GM18526 (cell line): Measurements from ENCODE around the gene TMOD1.

Experiments
- POLR2A ChIP-seq: IDR thresholded peaks from 3 replicates; pipeline ENCODE4 v1.6.1; 2011; ENCODE audit not compliant: insufficient read length; ENCODE audit errors: extremely low read depth

Gene TMOD1

DNA sequence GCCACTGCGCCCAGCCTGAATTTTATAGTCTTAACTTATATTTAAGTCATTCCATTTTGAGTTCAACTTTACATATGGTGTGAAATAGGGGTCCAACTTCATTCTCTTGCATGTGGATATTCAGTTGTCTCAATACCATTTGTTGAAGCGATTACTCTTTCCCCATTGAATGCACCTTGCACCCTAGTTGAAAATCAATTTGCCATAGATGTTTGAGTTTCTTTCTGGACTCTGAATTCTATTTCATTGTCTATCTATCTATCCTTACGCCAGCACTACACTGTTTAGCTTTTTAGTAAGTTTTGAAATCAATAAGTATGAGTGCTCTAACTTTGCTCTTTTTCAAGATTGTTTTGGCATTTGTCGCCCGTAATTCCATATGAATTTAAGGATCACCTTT is 49.8 kb downstream of the TMOD1 start:
- TF ChIP-seq POLR2A: no peak

DNA sequence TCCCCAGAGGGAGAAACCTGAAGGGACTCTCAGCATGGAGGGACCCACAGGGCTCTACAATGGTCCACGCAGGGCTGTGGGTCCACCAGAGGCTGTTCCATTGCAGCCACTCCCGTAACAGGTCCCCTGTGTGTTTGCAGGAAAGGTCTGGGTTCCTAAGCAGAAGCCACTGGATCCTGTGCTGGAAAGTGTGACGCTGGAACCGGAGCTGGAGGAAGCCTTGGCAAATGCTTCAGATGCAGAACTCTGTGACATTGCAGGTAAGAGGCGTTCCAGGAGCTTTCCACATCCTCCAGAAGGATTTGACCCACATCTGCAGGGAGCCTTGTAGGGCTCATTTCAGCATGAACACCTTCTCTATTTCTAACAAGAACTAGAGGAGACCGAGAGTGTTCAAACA is 51.7 kb downstream of the TMOD1 start:
- TF ChIP-seq POLR2A: no peak

DNA sequence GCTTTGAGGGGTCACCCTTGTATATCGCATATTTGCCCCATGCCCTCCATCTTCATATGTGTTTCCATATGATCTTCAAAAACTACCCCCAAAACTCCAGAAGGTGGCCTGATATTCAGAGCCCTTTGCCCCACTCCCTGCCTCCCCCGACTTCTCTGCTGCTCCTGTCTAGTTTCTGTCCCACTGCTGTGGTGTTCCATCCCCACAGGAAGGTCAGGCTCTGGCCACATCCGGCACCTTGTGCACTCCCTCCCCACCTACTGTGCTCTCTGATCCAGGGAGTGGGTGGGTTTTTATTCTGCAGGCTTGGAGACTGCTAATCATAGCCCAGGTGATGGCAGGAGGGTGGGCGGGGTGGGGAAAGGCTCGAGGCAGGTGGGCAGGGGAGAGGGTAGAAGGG is 52.4 kb downstream of the TMOD1 start:
- TF ChIP-seq POLR2A: no peak

DNA sequence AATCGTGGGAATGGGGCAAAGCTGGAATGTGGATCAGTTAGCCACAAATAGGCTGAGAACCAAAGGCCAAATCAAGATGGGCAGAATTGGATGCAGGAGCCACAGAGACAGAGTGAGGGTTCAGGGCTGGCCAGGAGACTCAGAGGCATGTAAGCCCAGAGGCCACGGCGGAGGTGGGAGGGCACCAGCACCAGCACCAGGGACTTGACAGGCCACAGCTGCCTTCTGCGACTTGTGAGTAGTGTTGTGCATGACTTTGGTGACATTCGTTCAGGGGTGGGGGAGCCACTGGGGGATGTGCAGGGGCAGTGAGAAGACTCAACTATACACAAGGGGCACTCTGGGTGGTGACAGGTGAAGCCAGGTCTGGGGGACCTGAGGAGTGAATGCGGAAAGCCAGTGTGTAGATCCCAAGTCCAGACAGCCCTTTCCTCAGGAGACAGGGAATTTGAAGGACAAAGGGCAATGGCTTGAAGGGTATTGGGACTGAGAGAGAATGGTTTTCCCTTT is 53.2 kb downstream of the TMOD1 start:
- no peak for TF ChIP-seq POLR2A

DNA sequence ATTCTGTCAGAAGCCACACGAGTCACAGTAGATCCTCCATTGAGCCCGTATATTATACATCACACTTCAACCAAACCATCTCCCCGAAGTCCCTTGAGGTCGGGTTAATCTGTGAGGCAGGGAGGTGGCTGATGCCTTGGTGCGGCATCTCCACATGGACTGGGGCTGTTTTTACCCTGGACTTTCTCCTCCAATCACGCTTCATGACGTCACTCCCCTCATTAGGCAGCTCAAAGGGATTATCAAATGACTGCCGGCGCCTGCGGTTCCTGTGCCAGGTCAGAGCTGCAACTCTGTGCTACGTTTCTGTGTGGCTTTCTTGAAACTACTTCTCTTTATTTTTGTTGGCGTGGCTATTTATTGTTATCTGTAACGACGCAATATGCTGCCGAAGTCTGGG is 53.7 kb downstream of the TMOD1 start:
- no peak for TF ChIP-seq POLR2A

DNA sequence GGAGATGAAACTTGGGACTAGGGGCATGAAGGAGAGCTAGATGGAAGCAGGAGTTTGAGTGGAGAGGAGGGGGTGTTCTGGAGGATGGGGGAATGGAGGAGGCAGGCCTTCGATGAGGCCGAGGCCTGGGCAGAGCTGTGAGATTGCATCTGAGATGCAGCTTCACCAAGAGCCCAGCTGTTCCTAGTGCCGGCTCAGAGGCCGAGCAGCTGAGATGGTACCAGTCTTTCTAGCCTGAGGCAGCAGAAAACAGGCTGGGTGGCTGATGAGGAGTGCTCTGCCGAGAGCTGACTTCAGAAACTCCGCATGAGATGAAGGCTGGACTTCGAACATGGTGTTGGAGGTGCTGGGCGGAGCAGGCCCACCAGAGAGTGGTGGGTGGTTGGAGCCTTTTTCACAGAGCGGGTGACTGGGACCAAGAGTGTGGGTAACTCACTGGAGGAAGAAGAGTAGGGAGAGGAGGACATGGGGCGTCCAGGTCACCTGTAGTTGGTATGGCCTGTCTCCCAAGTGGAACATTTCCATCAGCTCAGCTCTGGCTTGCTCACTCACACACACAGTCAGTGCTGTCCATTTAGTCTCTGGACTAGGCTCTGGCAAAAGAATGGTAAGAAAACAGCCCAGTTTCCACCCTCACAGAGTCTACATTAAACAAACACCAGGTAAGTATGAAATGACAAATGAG is 54.7 kb downstream of the TMOD1 start:
- TF ChIP-seq POLR2A: no peak

DNA sequence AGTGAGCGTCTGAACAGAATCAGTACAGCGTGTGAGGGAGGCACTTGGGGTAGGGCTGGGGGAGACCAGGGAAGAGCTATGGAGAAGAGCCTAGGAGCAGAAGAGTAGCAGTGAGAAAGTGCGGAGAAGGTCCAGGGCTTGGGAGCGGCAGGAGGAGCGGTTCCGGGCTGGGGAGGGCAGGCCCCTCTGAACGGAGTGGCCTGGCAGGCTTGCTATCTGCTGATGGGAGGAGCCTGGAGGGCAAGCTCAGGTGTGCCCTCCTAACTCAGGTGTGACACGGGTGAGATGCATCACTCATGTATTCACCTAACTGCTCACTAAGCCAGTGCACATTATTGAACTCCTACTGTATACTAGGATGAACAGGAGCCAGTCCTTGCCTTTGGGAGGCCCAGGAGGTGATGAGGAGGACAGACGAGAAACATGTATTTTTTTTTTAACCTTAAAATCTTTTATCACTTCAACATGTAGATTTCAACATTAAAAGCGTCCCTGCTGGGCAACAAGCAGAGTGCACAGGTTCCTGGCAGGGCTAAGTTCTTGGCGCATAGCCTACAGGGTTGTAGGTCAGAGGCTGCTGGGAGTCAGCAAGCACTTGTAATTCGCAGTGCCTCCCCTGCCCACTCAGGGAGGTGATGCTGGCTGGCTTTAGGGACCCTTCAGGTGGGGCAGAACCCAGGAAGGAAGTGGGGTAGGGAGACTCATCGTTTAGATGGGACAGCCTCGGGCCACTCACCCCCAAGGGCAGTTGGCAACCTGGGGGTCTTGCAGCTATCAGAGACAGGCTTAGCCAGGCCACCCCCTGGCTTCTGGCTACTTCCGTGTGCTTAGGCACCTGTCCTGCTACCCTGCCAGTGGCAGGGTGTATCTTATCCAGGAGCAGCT is 55.5 kb downstream of the TMOD1 start:
- no peak for TF ChIP-seq POLR2A

DNA sequence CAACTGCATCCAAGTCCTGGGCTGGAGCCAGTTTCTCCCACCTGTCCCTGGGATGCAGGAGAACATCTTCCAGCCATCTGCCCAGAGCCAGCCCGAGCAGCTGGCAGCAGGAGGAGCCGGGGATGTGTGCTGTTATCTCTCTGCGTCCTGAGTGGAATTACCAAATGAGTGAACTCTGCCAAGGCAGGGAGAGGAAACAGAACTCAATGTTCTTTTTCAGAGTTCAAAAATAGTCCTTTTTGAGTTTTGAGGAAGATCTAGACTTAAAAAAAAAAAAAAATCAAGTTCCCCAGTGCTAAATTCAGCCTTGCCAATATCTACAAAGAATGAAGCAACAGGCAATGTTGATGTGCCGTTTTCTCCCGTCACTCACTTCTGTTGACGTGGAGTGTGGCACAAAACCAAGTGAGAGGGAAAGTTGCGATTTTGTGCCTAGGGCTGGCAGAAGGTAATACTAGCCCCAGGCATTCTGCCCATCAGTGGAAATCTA is 56.2 kb downstream of the TMOD1 start:
- TF ChIP-seq POLR2A: no peak

DNA sequence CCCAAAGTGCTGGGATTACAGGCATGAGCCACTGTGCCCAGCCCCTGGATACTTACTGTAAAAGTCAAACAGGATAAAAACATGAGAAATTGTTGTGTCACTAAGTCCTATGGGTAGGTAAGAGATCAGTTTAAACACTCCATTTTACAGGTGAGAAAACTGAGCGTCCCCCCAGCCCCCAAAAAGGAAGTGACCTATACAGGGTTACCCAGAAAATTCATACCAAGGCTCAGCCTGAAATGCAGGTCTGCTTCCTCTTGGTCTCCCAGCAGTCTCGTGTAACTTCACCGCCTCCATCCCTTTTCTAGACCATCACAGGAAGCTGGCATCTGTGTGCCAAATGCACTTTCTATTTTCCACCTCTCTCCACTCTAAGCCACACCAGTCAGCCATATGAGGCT is 57.2 kb downstream of the TMOD1 start:
- TF ChIP-seq POLR2A: no peak

DNA sequence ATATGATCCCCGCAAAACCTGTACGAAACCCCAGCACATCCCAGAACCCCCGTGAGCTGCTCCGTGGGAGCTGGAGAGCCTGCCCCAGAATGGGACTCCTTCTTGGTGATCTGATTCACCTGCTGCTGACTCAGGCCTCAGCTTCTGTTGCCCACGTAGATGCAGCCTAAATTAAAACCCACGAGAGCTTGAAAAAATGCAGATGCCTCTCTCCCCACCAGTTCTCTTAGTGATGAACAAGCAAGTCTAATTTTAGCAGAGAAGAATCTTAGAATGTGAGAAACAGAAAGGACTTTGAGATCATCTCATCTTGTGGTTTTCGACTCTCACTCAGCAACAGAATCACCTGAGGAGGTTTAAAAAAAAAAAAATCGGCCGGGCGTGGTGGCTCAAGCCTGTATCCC is 57.6 kb downstream of the TMOD1 start:
- no peak for TF ChIP-seq POLR2A

DNA sequence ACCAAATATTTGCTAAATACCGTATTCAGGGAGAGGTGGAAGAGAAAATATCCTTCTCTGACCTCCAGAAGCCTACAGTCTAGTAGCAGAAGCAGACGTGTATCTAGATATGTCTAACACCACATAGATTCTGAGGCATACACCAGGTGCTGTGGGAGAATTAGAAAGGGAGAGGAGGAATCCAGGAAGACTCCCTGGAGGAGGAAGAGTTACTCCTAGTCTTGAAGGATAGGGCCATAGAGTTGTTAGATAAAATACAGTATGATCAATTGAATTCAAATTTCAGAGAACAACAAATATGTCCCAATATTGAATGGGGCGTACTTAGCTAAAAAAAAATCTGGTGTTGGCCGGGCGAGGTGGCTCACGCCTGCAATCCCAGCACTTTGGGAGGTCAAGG is 58.7 kb downstream of the TMOD1 start:
- no peak for TF ChIP-seq POLR2A

DNA sequence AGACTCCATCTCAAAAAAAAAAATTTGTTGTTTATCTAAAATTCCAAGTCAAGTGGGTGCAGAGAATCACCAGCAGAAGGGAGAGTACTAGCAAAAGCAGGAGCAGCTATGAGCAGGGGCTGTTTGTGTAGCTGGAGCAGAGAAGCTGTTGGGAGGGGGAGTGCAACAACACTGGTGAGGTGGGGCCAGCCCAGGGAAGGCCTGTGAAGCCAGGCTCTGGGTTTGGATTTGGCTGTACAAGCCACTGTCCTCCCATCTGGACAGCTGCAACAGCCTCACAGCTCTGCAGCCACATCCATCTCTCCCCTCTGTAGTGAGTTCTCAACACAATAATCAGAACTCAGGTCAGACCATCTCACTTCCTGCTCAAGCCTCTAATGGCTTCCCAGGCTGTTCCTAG is 59.4 kb downstream of the TMOD1 start:
- TF ChIP-seq POLR2A: no peak

DNA sequence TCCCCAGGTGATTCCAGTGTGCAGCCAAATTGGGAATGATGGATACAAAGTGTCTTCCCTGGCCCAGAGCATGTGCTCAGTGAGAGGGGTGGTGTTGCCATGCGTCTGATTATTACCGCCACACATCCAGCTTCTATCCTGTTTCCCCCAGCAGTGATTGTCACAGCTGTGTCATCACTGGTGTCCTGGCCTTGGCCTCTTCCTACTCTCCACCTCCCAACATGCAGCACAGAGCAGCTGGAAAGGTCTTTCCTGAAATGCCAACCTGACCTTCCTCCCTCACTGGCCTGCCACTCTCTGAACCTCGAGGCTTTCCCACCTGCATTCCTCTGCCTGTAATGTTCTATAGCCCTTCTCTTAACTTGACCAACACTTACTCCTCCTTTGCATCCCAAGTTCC is 60.0 kb downstream of the TMOD1 start:
- no peak for TF ChIP-seq POLR2A

DNA sequence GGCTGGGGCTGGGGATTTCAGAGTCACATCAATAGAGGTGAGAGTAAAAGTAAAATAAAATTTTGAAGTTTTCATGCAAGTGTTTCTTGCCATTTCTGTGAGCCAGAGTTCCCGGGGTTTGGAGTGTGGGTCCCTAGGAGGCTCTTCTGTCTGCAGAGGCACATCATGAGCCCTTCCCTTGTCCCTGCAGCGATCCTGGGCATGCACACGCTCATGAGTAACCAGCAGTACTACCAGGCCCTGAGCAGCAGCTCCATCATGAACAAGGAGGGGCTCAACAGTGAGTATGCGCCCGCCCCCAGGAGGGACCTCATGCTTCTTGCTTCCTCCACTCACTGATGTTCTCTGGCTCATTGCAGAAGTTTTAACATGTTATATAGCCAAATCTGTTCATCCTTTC is 61.1 kb downstream of the TMOD1 start:
- TF ChIP-seq POLR2A: no peak

DNA sequence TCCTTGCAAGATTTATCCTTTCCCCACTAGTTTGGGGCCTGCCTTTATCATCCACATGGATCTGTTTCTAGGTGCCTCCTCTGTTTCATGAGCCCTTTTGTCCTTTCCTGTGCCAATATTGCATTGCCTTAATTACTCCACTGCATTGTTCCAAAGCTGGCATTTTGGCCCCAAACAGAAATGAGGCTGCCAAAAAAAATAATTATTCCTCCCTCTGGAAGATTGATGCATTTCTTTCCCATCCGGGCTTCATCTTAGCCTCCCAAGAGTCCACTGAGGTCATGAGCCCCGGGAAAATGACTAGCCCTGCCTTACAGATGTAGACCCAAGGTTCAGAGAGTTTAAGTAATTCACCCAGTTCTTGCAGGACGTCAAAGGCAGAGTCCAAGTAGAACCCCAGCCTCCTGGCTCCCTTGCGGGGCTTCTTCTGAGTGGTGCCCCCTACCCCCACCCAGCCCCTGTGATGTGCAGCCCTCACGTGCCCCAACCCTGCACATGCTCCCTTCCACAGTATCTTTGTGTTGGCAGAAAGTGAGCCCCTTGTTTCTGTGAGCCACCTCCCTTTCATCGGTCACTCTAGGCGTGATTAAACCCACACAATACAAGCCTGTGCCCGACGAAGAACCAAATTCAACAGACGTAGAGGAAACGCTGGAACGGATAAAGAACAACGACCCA is 62.1 kb downstream of the TMOD1 start:
- no peak for TF ChIP-seq POLR2A
